Measurements from ENCODE around the gene CBFB. TPM values are rescaled to one million over a fixed set of nuclear protein-coding genes. Genes with fewer than 3 reads are reported as not detected.
A peak's percentile ranks its signal among the peaks of the same experiment; 100 is the strongest.

CBFB gene
- total and polyA plus RNA-seq, 9 of the 15 experiments (the other 6 are each of a cell fraction or from before 2014, with no cell fraction given): 22.0 to 112 (median 66.5) TPM

DNA sequence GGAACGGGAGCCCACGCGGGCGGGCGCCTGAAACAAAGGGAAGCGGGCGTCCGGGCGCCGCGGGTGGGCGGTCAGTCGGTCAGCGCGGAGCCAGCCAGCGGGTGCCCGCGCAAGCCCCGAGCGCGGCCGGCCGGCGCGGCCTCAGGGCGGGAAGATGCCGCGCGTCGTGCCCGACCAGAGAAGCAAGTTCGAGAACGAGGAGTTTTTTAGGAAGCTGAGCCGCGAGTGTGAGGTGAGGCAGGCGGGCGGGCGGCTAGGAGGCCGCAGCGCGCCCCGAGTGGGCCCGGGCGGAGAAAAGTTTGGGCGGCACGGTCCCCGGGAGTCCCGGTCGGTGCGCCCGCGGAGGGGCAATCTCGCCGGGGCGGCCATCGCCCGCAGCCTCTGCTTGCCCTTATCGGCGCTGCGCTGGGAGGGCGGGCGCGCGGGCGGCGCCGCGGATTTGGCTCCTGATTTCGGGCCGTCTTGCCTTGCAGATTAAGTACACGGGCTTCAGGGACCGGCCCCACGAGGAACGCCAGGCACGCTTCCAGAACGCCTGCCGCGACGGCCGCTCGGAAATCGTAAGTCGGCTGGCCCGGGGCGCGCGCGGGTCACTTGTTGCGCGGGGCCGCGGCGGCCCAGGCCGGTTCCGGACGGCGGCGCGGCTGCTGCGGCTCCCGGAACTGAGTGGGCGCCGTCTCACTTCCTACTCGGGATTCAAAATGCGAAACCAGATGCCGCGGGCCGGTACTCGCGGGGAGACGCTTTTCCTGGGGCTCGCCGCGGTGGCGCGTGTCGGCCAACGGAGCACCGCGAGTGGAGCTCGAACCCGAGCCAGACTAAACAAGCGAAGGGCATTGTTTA is 526 bp downstream of the CBFB start (continued):
- no peak for TF ChIP-seq HNRNPUL1 (IDR thresholded peaks at IDR 0.05; ENCODE audit: low read length)
- peak; percentile 69; the same call in 1 of the 2 replicates for TF ChIP-seq TGIF2 (CRISPR knock-in tag; IDR thresholded peaks at IDR 0.05)
- no peak for TF ChIP-seq EZH2 (IDR thresholded peaks at IDR 0.05; ENCODE audit: borderline replicate concordance, low read depth, low read length)
- TF ChIP-seq, protein P1, sequence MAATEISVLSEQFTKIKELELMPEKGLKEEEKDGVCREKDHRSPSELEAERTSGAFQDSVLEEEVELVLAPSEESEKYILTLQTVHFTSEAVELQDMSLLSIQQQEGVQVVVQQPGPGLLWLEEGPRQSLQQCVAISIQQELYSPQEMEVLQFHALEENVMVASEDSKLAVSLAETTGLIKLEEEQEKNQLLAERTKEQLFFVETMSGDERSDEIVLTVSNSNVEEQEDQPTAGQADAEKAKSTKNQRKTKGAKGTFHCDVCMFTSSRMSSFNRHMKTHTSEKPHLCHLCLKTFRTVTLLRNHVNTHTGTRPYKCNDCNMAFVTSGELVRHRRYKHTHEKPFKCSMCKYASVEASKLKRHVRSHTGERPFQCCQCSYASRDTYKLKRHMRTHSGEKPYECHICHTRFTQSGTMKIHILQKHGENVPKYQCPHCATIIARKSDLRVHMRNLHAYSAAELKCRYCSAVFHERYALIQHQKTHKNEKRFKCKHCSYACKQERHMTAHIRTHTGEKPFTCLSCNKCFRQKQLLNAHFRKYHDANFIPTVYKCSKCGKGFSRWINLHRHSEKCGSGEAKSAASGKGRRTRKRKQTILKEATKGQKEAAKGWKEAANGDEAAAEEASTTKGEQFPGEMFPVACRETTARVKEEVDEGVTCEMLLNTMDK (IDR thresholded peaks at IDR 0.05; ENCODE audit: borderline replicate concordance, insufficient read depth, low read depth, low read length, poor library complexity, severe bottlenecking): no peak
- TF ChIP-seq ZNF212 (CRISPR knock-in tag; IDR thresholded peaks at IDR 0.05): no peak
- no peak for TF ChIP-seq POLR3A (IDR thresholded peaks at IDR 0.05; ENCODE audit: borderline replicate concordance, extremely low read depth, insufficient read depth, insufficient read length)
- TF ChIP-seq ETV6 (IDR thresholded peaks at IDR 0.05; ENCODE audit: borderline replicate concordance in 1 of 2, low read depth in 2 of 2, low read length in 1 of 2): peak in 1 of 2 experiments; percentile 36; a peak in 1 of 4 replicates
- no peak for TF ChIP-seq ETV6 (CRISPR knock-in tag; IDR thresholded peaks at IDR 0.05; ENCODE audit: borderline replicate concordance)
- TF ChIP-seq CBFB (CRISPR knock-in tag; IDR thresholded peaks at IDR 0.05): no peak
- peak; percentile 41 for TF ChIP-seq PHF20 (IDR thresholded peaks at IDR 0.05; ENCODE audit: partially characterized antibody)
- no peak for TF ChIP-seq ZBTB33 (CRISPR knock-in tag; IDR thresholded peaks at IDR 0.05)
- no peak for TF ChIP-seq ZNF395 (CRISPR knock-in tag; IDR thresholded peaks at IDR 0.05)
- no peak for TF ChIP-seq ARHGAP35 (IDR thresholded peaks at IDR 0.05; ENCODE audit: partially characterized antibody)
- TF ChIP-seq OTX1 (CRISPR knock-in tag; IDR thresholded peaks at IDR 0.05): no peak
